Naive thymus-derived CD8-positive, alpha-beta T cell (primary cell): ENCODE measurements around the gene LYPD6. TPM values are rescaled to one million over a fixed set of nuclear protein-coding genes. Genes with fewer than 3 reads are reported as not detected.
A peak's percentile ranks its signal among the peaks of the same experiment; 100 is the strongest.
"Not testable (repeated sequence)": the region's sequence is repeated elsewhere in the genome, so short reads cannot be mapped to it uniquely, and the experiment has no call there.

Experiments
- ATAC-seq, 2 donors: fragments of 150-1000 bp; cut with Tn5 transposase in 1 of 2; sonication (Bioruptor Pico), chemical (Tn5 transposase) in 1 of 2; 1 replicate in 1 of 2; 2 replicates in 1 of 2; pipeline ENCODE4 v1.10.0; 2021; ENCODE audit warnings: mild to moderate bottlenecking in 2 of 2, moderate library complexity in 2 of 2
- POLR2A ChIA-PET: fragments of 350-600 bp; sonication (Branson Sonifier 250); formaldehyde crosslinking; loops from one replicate; lab custom pipeline; 2021; ENCODE audit warnings: antibody characterized with exemption; lab: Charles Lee
- DNase-seq, 10 donors: peaks; one replicate each; pipeline versions ENCODE4 v3.0.0 to v3.0.0-alpha.2; 2020 to 2022
- H3K27ac Mint-ChIP-seq, 10 donors: one replicate each; pipeline ENCODE4 v1.8.0; 2020 to 2022; ENCODE audit warnings: mild to moderate bottlenecking in 10 of 10, mixed read lengths in 10 of 10, moderate library complexity in 4 of 10, inconsistent platforms in 1 of 10
- H3K27me3 Mint-ChIP-seq, 5 donors: one replicate each; pipeline ENCODE4 v1.8.0; 2021 to 2022; ENCODE audit warnings: mixed read lengths in 5 of 5
- H3K36me3 Mint-ChIP-seq, 3 donors: one replicate each; pipeline ENCODE4 v1.8.0; 2020 to 2022; ENCODE audit warnings: mixed read lengths in 3 of 3, mild to moderate bottlenecking in 2 of 3, inconsistent platforms in 1 of 3
- H3K4me1 Mint-ChIP-seq, 4 donors: one replicate each; pipeline ENCODE4 v1.8.0; 2021 to 2022; ENCODE audit warnings: mixed read lengths in 4 of 4
- H3K4me3 Mint-ChIP-seq, 10 donors: one replicate each; pipeline ENCODE4 v1.8.0; 2020 to 2022; ENCODE audit warnings: mild to moderate bottlenecking in 10 of 10, mixed read lengths in 10 of 10, moderate library complexity in 6 of 10, inconsistent platforms in 1 of 10
- H3K9me3 Mint-ChIP-seq, 9 donors: one replicate each; pipeline ENCODE4 v1.8.0; 2020 to 2022; ENCODE audit warnings: mixed read lengths in 9 of 9, mild to moderate bottlenecking in 3 of 9, inconsistent platforms in 1 of 9, moderate library complexity in 1 of 9
- polyA plus RNA-seq, 3 donors: library from polyadenylated mRNA; unstranded; fragments of 300-500 nt; fragmentation: Illumina TruSeq; gene quantifications; one replicate each; pipeline ENCODE4 v1.2.3, GENCODE V29; 2021
- total RNA-seq, 8 experiments: library from RNA in 2 of 8; stranded (reverse) in 2 of 8; gene quantifications; one replicate each; pipeline ENCODE4 v1.2.3 and lab custom pipeline; 2021 to 2026

Gene LYPD6
- total and polyA plus RNA-seq, 5 experiments from 2014 or later: not detected

GRCh38 chr2:149473521-149473920, 143.1 kb downstream of the LYPD6 start:
- Mint-ChIP-seq H3K27ac (no peak overlapping the region), H3K27me3 (peaks cover 0 to 8% (median 5%) of the 10 kb centered on the region in 5 donors), H3K36me3 (no peaks in the 10 kb centered on the region), H3K4me1 (no peaks in the 10 kb centered on the region), H3K9me3 (peaks cover 0 to 2% (median 0%) of the 10 kb centered on the region in 9 donors), H3K4me3 (no peak overlapping the region)
- no peak for DNase-seq
- POLR2A ChIA-PET: no interaction called here
- ATAC-seq: no peak

- POLR2A ChIA-PET: no interaction called here
- Mint-ChIP-seq H3K36me3 (no peaks in the 10 kb centered on the region), H3K27me3 (peaks cover 4 to 33% (median 22%) of the 10 kb centered on the region in 5 donors), H3K4me3 (no peak overlapping the region), H3K9me3 (peaks cover 0 to 3% (median 0%) of the 10 kb centered on the region in 9 donors), H3K27ac (no peak overlapping the region), H3K4me1 (no peaks in the 10 kb centered on the region)
- ATAC-seq (no peak), DNase-seq (no peak)
These were observed 152.7 kb downstream of the LYPD6 start for GRCh38 chr2:149483004-149483605.

GRCh38 chr2:149486664-149487063, 156.3 kb downstream of the LYPD6 start:
- ATAC-seq (no peak), DNase-seq (no peak)
- Mint-ChIP-seq H3K9me3 (no peaks in the 10 kb centered on the region), H3K27me3 (peaks cover 7 to 24% (median 8%) of the 10 kb centered on the region in 5 donors), H3K4me1 (no peaks in the 10 kb centered on the region), H3K36me3 (no peaks in the 10 kb centered on the region), H3K4me3 (no peak overlapping the region), H3K27ac (no peak overlapping the region)
- POLR2A ChIA-PET: no interaction called here

- Mint-ChIP-seq H3K27me3 (peaks cover 7 to 24% (median 8%) of the 10 kb centered on the region in 5 donors), H3K9me3 (no peaks in the 10 kb centered on the region), H3K4me1 (no peaks in the 10 kb centered on the region), H3K4me3 (no peak overlapping the region), H3K36me3 (no peaks in the 10 kb centered on the region), H3K27ac (no peak overlapping the region)
- DNase-seq (no peak), ATAC-seq (no peak)
- POLR2A ChIA-PET: no interaction called here
These were observed 156.8 kb downstream of the LYPD6 start for GRCh38 chr2:149487189-149487588.

DNA sequence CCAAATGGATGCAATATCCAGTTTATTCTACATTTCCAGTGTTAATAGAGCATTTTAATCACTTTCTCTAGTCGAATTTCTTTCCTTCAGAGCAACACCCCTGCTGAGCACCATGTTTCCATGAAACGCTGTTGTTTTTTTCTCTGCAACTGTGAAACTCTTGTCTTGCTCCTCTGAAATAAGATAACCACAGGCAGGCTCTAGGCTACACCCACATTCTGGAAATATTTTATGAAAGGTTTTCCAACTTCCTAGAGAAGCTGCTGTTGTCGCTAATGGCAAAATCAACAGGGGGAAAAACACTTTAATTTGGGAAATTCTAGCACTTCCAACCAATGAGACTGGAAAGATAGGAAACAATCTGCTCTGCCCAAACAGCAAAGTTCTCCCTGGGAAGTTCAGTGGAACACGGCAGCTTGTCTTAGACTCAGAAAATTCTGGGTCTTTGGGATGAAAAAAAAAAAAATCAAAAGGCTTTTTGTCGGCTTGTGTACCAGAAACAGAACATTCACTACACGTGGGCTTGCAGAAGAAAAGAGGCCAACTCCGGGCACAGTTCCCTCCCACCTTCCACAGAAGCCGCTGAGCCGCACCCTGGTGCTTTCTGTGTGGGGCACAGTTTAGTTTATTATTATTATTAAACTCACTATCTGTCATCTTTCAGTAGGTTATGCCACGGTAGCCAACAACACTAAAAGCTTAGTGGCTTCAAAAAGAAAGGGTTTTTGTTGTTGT, 158.5 kb downstream of the LYPD6 start:
- no peak for ATAC-seq
- POLR2A ChIA-PET: no interaction called here
- H3K27me3 Mint-ChIP-seq: peaks cover 5 to 18% (median 11%) of the 10 kb centered on the region in 5 donors
- DNase-seq: no peak
- no peak overlapping the region for H3K27ac Mint-ChIP-seq
- H3K4me3 Mint-ChIP-seq: no peak overlapping the region
- no peaks in the 10 kb centered on the region for H3K4me1 Mint-ChIP-seq
- peaks cover 0 to 12% (median 0%) of the 10 kb centered on the region in 9 donors for H3K9me3 Mint-ChIP-seq
- peaks cover 0 to 5% (median 0%) of the 10 kb centered on the region in 3 donors for H3K36me3 Mint-ChIP-seq

GRCh38 chr2:149489452-149489851, 159.1 kb downstream of the LYPD6 start:
- DNase-seq (no peak), ATAC-seq (no peak)
- POLR2A ChIA-PET: no interaction called here
- H3K4me1 Mint-ChIP-seq: no peaks in the 10 kb centered on the region
- H3K9me3 Mint-ChIP-seq: peaks cover 0 to 18% (median 0%) of the 10 kb centered on the region in 9 donors
- no peak overlapping the region for H3K4me3 Mint-ChIP-seq
- peaks cover 0 to 7% (median 0%) of the 10 kb centered on the region in 3 donors for H3K36me3 Mint-ChIP-seq
- no peak overlapping the region for H3K27ac Mint-ChIP-seq
- peaks cover 5 to 24% (median 12%) of the 10 kb centered on the region in 5 donors for H3K27me3 Mint-ChIP-seq

DNA sequence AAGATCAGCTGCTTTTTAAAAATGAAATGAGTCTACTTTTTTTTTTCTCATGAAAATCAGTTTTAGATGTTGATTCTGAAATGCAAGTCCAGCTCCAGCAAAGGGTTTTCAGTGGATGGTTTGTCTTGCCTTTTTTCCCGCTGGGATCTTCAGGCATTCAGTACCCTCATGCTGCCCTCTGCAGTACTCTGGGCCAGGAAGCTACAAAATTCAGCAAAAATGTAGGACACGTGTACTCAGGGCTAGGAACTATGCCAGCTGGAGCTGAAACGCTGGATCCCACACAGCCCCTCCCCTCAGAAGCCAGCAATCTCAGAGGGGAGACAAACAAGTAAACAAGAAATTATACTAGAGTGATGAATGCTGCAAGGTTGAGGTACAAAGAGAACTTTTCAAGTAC, 159.9 kb downstream of the LYPD6 start:
- ATAC-seq (no peak), DNase-seq (no peak)
- peaks cover 5 to 25% (median 12%) of the 10 kb centered on the region in 5 donors for H3K27me3 Mint-ChIP-seq
- peaks cover 0 to 18% (median 0%) of the 10 kb centered on the region in 9 donors for H3K9me3 Mint-ChIP-seq
- H3K27ac Mint-ChIP-seq: no peak overlapping the region
- H3K36me3 Mint-ChIP-seq: peaks cover 0 to 7% (median 0%) of the 10 kb centered on the region in 3 donors
- H3K4me3 Mint-ChIP-seq: no peak overlapping the region
- POLR2A ChIA-PET: no interaction called here
- no peaks in the 10 kb centered on the region for H3K4me1 Mint-ChIP-seq

DNA sequence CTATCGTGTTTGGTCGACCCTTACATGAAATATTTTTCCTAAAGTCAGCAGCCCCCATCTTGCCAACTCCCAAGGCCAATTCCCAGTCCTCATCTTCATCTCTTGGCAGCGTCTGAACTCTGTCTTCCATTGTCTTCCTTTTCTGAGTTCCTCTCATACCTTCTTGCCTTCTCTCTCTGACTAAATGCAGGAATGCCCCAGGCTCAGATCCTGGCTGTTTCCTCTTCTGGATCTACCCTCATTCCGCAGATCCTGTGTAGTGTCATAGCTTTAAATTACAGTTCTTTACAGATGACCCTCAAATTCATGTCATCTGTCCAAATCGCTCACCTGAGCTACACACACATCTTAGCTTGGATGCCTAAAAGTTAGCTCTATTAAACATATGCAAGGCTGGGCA, 162.5 kb downstream of the LYPD6 start:
- ATAC-seq (no peak), DNase-seq (no peak)
- POLR2A ChIA-PET: no interaction called here
- Mint-ChIP-seq H3K4me3 (no peak overlapping the region), H3K27ac (no peak overlapping the region), H3K36me3 (peaks cover 0 to 7% (median 2%) of the 10 kb centered on the region in 3 donors), H3K27me3 (peaks cover 8 to 25% (median 15%) of the 10 kb centered on the region in 5 donors), H3K9me3 (peaks cover 0 to 33% (median 10%) of the 10 kb centered on the region in 9 donors), H3K4me1 (no peaks in the 10 kb centered on the region)

DNA sequence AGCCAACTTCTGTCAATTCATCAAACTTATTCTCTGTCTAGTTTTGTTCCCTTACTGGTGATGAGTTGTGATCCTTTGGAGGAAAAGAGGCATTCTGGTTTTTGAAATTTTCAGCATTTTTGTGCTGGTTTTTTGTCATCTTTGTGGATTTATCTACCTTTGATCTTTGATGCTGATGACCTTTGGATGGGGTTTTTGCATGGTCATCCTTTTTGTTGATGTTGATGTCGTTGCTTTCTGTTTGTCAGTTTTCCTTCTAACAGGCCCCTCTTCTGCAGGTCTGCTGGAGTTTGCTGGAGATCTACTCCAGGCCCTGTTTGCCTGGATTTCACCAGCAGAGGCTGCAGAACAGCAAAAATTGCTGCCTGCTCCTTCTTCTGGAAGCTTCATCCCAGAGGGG, 168.8 kb downstream of the LYPD6 start:
- DNase-seq, H3K27ac Mint-ChIP-seq, H3K4me1 Mint-ChIP-seq, POLR2A ChIA-PET, ATAC-seq, H3K36me3 Mint-ChIP-seq, H3K4me3 Mint-ChIP-seq: not testable (repeated sequence)
- Mint-ChIP-seq H3K9me3 (peaks cover 0 to 49% (median 26%) of the 10 kb centered on the region in 9 donors), H3K27me3 (peaks cover 6 to 27% (median 10%) of the 10 kb centered on the region in 5 donors)

GRCh38 chr2:149506808-149507207, 176.4 kb downstream of the LYPD6 start:
- H3K4me3 Mint-ChIP-seq, H3K27ac Mint-ChIP-seq, ATAC-seq, POLR2A ChIA-PET, H3K36me3 Mint-ChIP-seq, H3K4me1 Mint-ChIP-seq, DNase-seq: not testable (repeated sequence)
- Mint-ChIP-seq H3K27me3 (peaks cover 14 to 42% (median 23%) of the 10 kb centered on the region in 5 donors), H3K9me3 (peaks cover 0 to 12% (median 0%) of the 10 kb centered on the region in 9 donors)

DNA sequence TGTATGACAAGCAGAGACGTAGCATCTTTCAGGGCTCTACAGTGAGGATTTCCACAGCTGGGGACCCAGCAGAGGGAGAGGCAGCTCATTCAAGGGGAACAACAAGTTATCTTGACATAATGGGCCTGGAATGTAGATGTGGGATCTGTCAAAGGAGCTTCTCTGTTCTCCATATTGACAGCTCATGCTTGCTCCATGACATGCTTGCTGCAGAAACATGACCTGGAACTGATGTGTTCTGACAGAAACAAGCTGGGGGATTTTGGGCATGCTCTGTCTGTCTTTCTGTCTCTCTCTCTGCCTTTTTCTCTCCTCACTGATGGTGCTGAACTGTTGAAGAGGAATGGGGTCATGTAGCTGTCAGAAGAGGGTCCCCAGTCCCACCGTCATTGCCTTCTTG, 177.6 kb downstream of the LYPD6 start:
- Mint-ChIP-seq H3K27me3 (peaks cover 15 to 47% (median 26%) of the 10 kb centered on the region in 5 donors), H3K4me3 (no peak overlapping the region), H3K4me1 (no peaks in the 10 kb centered on the region), H3K36me3 (peaks cover 0 to 5% (median 0%) of the 10 kb centered on the region in 3 donors), H3K27ac (peak overlapping the region in 1 of 10 donors; percentile 26), H3K9me3 (peaks cover 0 to 12% (median 0%) of the 10 kb centered on the region in 9 donors)
- ATAC-seq: no peak
- POLR2A ChIA-PET: no interaction called here
- DNase-seq: no peak

DNA sequence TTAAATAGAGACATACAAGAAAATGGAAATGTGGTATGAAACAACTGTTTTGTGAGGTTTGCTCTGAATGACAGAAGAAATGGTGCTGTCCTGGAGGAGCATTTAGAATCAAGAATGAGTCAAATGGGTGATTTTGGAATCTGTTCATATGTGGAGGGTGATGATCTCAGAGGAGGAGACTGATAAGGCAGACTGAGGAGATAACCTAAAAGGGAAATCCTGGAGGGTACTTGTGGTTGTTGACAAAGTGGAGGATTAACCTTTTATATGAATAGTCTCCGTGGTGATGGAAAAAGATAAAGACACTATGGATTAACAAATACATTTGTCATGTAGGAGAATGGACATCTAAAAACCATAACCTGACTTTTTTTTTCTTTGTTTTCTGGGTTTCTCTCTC, 183.1 kb downstream of the LYPD6 start:
- H3K4me3 Mint-ChIP-seq: no peak overlapping the region
- peaks cover 0 to 7% (median 0%) of the 10 kb centered on the region in 9 donors for H3K9me3 Mint-ChIP-seq
- POLR2A ChIA-PET: no interaction called here
- H3K36me3 Mint-ChIP-seq: no peaks in the 10 kb centered on the region
- ATAC-seq (no peak), DNase-seq (no peak)
- no peak overlapping the region for H3K27ac Mint-ChIP-seq
- H3K4me1 Mint-ChIP-seq: no peaks in the 10 kb centered on the region
- H3K27me3 Mint-ChIP-seq: peaks cover 10 to 31% (median 17%) of the 10 kb centered on the region in 5 donors
